ENCODE measurements around the gene KRTAP10-1. TPM values are rescaled to one million over a fixed set of nuclear protein-coding genes. Genes with fewer than 3 reads are reported as not detected.

KRTAP10-1 gene
- total RNA-seq, 6 donors from 2014 or later, result not detected

GRCh38 chr21:44579056-44579832 is 39.2 kb upstream of the KRTAP10-1 start:
- no peaks in the 10 kb centered on the region for H3K36me3 ChIP-seq
- H3K4me3 ChIP-seq, result no peak overlapping the region
- H3K27me3 ChIP-seq, result no peaks in the 10 kb centered on the region
- H3K27ac ChIP-seq, result no peak overlapping the region
- peaks cover 0 to 31% (median 15%) of the 10 kb centered on the region in 4 donors for H3K9me3 ChIP-seq
- DNase-seq (no peak), ATAC-seq (ENCODE audit: low FRiP score in 2 of 2) (no peak)
- 69 to 82% methylated on average over 12 to 19 of the region's 22 CpGs for WGBS, 2 donors
- no peaks in the 10 kb centered on the region for H3K4me1 ChIP-seq
- no peak for TF ChIP-seq POLR2A (IDR thresholded peaks at IDR 0.05)
- TF ChIP-seq, protein P1, sequence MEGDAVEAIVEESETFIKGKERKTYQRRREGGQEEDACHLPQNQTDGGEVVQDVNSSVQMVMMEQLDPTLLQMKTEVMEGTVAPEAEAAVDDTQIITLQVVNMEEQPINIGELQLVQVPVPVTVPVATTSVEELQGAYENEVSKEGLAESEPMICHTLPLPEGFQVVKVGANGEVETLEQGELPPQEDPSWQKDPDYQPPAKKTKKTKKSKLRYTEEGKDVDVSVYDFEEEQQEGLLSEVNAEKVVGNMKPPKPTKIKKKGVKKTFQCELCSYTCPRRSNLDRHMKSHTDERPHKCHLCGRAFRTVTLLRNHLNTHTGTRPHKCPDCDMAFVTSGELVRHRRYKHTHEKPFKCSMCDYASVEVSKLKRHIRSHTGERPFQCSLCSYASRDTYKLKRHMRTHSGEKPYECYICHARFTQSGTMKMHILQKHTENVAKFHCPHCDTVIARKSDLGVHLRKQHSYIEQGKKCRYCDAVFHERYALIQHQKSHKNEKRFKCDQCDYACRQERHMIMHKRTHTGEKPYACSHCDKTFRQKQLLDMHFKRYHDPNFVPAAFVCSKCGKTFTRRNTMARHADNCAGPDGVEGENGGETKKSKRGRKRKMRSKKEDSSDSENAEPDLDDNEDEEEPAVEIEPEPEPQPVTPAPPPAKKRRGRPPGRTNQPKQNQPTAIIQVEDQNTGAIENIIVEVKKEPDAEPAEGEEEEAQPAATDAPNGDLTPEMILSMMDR (IDR thresholded peaks at IDR 0.05), result no peak
- no peak for TF ChIP-seq EP300 (IDR thresholded peaks at IDR 0.05)
- no peak for TF ChIP-seq POLR2AphosphoS5 (IDR thresholded peaks at IDR 0.05)

DNA sequence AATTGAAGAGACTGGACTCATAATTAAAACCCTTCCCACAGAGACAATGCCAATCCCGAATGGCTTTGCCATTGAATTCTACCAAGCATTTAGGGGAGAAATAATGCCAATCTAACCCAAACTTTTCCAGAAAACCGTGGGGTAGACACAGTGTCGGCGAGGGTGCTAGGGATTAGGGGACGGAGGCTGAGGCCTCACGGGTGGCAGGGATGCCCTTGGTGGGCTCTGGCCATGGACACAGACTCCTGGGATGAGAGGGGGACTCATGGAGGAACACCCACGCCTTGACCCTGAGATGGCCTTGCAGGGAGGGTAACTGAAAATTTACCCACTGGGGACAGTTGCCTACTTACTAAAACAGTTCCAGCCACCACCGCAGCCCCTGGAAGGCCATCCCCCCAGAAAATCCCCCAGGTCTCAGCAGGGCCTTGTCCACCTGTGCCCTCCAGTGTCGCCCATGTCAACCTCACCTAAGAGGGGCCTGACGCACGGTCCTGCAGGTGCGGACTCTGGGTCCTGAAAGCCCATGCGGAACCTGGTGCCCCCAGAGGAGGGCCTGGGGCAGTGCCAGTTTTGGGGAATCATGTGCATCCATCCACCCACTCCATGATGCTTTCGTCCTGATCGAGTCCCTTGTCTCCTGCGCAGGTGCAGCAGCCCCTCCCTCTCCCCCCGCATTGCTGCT is 38.5 kb upstream of the KRTAP10-1 start:
- ATAC-seq (ENCODE audit: low FRiP score in 2 of 2) (no peak), DNase-seq (no peak)
- Histone ChIP-seq H3K4me1 (no peaks in the 10 kb centered on the region), H3K4me3 (no peak overlapping the region), H3K27ac (no peak overlapping the region), H3K9me3 (peaks cover 0 to 31% (median 15%) of the 10 kb centered on the region in 4 donors), H3K36me3 (no peaks in the 10 kb centered on the region), H3K27me3 (no peaks in the 10 kb centered on the region)
- 85 to 95% methylated on average over 6 to 17 of the region's 17 CpGs for WGBS, 2 donors
- TF ChIP-seq EP300 (IDR thresholded peaks at IDR 0.05) (no peak), POLR2A (IDR thresholded peaks at IDR 0.05) (no peak), POLR2AphosphoS5 (IDR thresholded peaks at IDR 0.05) (no peak)
- TF ChIP-seq, protein P1 (IDR thresholded peaks at IDR 0.05), result no peak

GRCh38 chr21:44576025-44576420 is 36.0 kb upstream of the KRTAP10-1 start:
- peaks cover 0 to 29% (median 12%) of the 10 kb centered on the region in 4 donors for H3K9me3 ChIP-seq
- 89 to 91% methylated on average over 9 to 10 of the region's 10 CpGs for WGBS, 2 donors
- no peak overlapping the region for H3K4me3 ChIP-seq
- H3K27me3 ChIP-seq, result no peaks in the 10 kb centered on the region
- TF ChIP-seq, protein P1 (IDR thresholded peaks at IDR 0.05), result no peak
- no peak for TF ChIP-seq EP300 (IDR thresholded peaks at IDR 0.05)
- TF ChIP-seq POLR2A (IDR thresholded peaks at IDR 0.05), result no peak
- no peak for TF ChIP-seq POLR2AphosphoS5 (IDR thresholded peaks at IDR 0.05)
- DNase-seq (no peak), ATAC-seq (ENCODE audit: low FRiP score in 2 of 2) (no peak)
- no peaks in the 10 kb centered on the region for H3K36me3 ChIP-seq
- no peak overlapping the region for H3K27ac ChIP-seq
- no peaks in the 10 kb centered on the region for H3K4me1 ChIP-seq

DNA sequence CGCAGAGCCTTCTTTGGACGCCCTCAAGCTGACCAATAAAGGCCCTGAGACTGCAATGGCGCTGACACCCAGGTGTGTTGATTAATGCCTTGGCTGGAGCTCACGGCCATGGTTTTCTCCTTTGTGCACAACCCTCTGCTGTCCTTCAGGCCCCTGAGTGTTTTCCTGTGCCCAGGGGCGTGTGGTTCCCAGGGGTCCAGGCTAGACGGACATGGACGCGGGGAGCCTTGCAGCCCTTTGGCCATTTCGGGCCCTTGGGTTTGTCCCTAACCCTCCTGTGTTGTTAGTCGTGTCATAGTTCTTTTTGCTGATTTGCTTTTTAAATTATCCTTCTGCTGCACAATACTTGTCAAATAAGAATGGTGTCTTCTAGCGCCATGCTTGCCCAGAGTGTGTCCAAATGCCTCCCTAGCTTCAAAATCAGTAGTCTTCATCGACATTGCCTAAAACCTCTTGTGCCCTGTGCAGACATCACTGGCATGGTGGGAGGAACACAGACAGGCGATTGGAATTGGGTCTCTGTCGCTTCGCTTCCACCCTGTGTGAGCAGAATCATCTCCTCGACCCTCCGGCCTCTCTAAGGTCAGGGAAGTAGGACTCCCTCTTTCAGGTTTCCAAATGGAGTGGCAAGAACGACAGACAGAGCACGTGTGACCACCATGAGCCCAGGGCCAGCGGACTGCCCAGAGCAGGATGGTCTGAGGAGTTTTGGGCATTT is 35.5 kb upstream of the KRTAP10-1 start:
- Histone ChIP-seq H3K4me3 (no peak overlapping the region), H3K9me3 (peaks cover 0 to 24% (median 11%) of the 10 kb centered on the region in 4 donors), H3K4me1 (no peaks in the 10 kb centered on the region), H3K27ac (no peak overlapping the region), H3K36me3 (no peaks in the 10 kb centered on the region), H3K27me3 (no peaks in the 10 kb centered on the region)
- 86 to 87% methylated on average over 20 of the region's 20 CpGs for WGBS, 2 donors
- TF ChIP-seq EP300 (IDR thresholded peaks at IDR 0.05), result no peak
- TF ChIP-seq POLR2A (IDR thresholded peaks at IDR 0.05), result no peak
- no peak for TF ChIP-seq POLR2AphosphoS5 (IDR thresholded peaks at IDR 0.05)
- ATAC-seq (ENCODE audit: low FRiP score in 2 of 2) (no peak), DNase-seq (no peak)
